Uterus (tissue), 4 donors: ENCODE measurements around the gene ATP2C2. TPM values are rescaled to one million over a fixed set of nuclear protein-coding genes. Genes with fewer than 3 reads are reported as not detected.

Experiments used
- DNase-seq, 2 donors: peaks; one replicate each; pipeline ENCODE4 v3.0.0-alpha.2; 2019 to 2020
- H3K27ac ChIP-seq, 2 donors: fragments of 200-600 bp; sonication (generic); 1 replicate in 1 of 2; 2 replicates in 1 of 2; pipeline ENCODE4 v1.5.1; 2016 to 2018
- H3K27me3 ChIP-seq, 2 donors: fragments of 200-600 bp; sonication (generic); one replicate each; pipeline ENCODE4 v1.5.1; 2018 to 2019; ENCODE audit warnings: control low read depth in 1 of 2
- H3K36me3 ChIP-seq, 2 donors: fragments of 200-600 bp; sonication (generic); one replicate each; pipeline ENCODE4 v1.5.1; 2019; ENCODE audit warnings: control low read depth in 1 of 2
- H3K4me1 ChIP-seq, 2 donors: fragments of 200-600 bp; sonication (generic); one replicate each; pipeline ENCODE4 v1.5.1; 2018 to 2019; ENCODE audit warnings: control low read depth in 1 of 2
- H3K4me3 ChIP-seq, 2 donors: fragments of 200-600 bp; sonication (generic); 1 replicate in 1 of 2; 2 replicates in 1 of 2; pipeline ENCODE4 v1.5.1; 2018 to 2019; ENCODE audit warnings: mild to moderate bottlenecking in 1 of 2
- H3K9me3 ChIP-seq, 2 donors: fragments of 200-600 bp; sonication (generic); one replicate each; pipeline ENCODE4 v1.5.1; 2019; ENCODE audit warnings: control low read depth in 1 of 2
- CTCF ChIP-seq, 4 experiments: fragments of 200-600 bp in 2 of 4; fragments of 450-650 bp in 2 of 4; sonication (generic) in 2 of 4; IDR thresholded peaks; one replicate each; pipeline ENCODE4 v1.5.1; 2016 to 2019; ENCODE audit warnings: antibody characterized with exemption in 4 of 4, mild to moderate bottlenecking in 2 of 4, moderate library complexity in 1 of 4
- POLR2A ChIP-seq, 2 donors: fragments of 450-650 bp; IDR thresholded peaks; one replicate each; pipeline ENCODE4 v1.6.1; 2016; ENCODE audit warnings: antibody characterized with exemption in 2 of 2, mild to moderate bottlenecking in 1 of 2, moderate library complexity in 1 of 2
- intact Hi-C: fragments of 100-400 bp; cut with DNase I; formaldehyde crosslinking; loops from one replicate; pipeline ENCODE4 v1.15.1; 2023; ENCODE audit warnings: low total_unique reads
- total RNA-seq, 4 donors: library from RNA; depleted of rRNA in 3 of 4; stranded (reverse); fragments of >200 nt in 3 of 4; gene quantifications; one replicate each; pipeline versions ENCODE4 v1.1.0 to v1.2.4, GENCODE V29; 2014 to 2023
- donor health status: DM: yes; HTN: yes; CAD: no.

Gene ATP2C2
- total RNA-seq, 4 donors from 2014 or later, result 0.51 to 1.8 (median 0.84) TPM

GRCh38 chr16:84356591-84357116, 11.7 kb upstream of the ATP2C2 start:
- no peak overlapping the region for H3K27ac ChIP-seq

GRCh38 chr16:84357191-84357651, 11.1 kb upstream of the ATP2C2 start:
- H3K4me3 ChIP-seq, result no peak overlapping the region
- no peaks in the 10 kb centered on the region for H3K27me3 ChIP-seq
- intact Hi-C loops, result no loop called here
- TF ChIP-seq POLR2A (IDR thresholded peaks at IDR 0.05) (no peak), CTCF (IDR thresholded peaks at IDR 0.05) (no peak)
- no peaks in the 10 kb centered on the region for H3K36me3 ChIP-seq
- no peak overlapping the region for H3K27ac ChIP-seq
- H3K4me1 ChIP-seq, result no peaks in the 10 kb centered on the region
- no peaks in the 10 kb centered on the region for H3K9me3 ChIP-seq
- no peak for DNase-seq

More at GRCh38 chr16:84356591-84357116, 11.7 kb upstream of the ATP2C2 start:
- no peak overlapping the region for H3K4me3 ChIP-seq
- no peak for DNase-seq
- no peaks in the 10 kb centered on the region for H3K9me3 ChIP-seq
- TF ChIP-seq POLR2A (IDR thresholded peaks at IDR 0.05), result no peak
- no peak for TF ChIP-seq CTCF (IDR thresholded peaks at IDR 0.05)
- H3K36me3 ChIP-seq, result no peaks in the 10 kb centered on the region
- no peaks in the 10 kb centered on the region for H3K4me1 ChIP-seq
- intact Hi-C loops, result no loop called here
- H3K27me3 ChIP-seq, result no peaks in the 10 kb centered on the region

DNA sequence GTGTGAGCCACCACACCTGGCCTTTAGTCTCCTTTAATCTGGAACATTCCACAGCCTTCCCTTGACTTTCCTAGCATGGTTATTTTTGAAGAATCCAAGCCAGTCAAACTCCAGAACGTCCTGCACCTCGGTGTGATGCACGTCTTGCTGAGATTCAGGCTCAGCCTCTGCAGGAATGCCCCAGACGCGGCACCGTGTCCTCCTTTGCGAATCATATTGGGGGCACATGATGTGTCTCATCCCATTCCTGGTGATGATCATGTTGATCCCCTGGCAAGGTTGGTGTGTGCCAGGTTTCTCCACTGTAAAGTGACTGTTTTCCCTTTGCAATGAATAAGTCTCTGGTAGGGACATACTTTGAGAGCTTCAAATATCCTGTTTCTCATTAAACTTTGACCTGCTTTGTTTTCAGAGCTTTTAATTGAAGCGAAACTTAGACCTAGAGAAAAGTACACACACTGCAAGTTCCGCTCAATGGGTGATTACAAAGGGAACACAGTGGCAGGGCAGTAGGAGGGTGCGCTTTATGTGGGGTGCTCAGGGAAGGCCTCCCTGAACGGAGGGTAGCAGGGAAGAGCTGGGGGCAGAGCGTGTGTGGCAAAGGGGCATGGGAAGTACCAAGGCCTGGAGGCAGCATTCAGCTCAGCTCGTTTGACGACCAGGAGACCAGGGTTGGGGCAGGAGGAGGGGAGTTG, 9.6 kb upstream of the ATP2C2 start:
- Histone ChIP-seq H3K36me3 (no peaks in the 10 kb centered on the region), H3K9me3 (no peaks in the 10 kb centered on the region), H3K4me1 (no peaks in the 10 kb centered on the region), H3K27me3 (no peaks in the 10 kb centered on the region), H3K4me3 (no peak overlapping the region), H3K27ac (no peak overlapping the region)
- TF ChIP-seq POLR2A (IDR thresholded peaks at IDR 0.05) (no peak), CTCF (IDR thresholded peaks at IDR 0.05) (no peak)
- DNase-seq, result no peak
- intact Hi-C loops, result no loop called here

DNA sequence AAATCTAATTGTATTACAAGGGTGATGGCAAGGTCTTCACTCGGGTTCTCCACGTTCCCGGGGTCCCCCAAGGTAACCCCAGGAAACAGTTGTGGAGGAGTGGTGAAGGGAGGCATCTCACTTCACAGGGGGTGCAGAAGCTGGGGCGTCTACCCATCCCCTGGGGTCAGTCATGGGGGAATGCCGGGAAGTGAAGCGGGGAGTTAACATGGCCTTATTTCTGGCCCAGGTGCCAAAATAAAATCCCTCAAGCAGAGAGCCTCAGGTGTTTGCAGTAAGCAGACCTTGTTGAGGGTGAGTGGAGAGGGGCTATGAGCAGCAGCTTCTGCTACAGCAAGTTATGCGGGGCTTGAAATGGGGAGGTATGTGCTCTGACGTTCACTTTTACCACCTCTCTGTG, 9.0 kb upstream of the ATP2C2 start:
- H3K9me3 ChIP-seq, result no peaks in the 10 kb centered on the region
- no peaks in the 10 kb centered on the region for H3K27me3 ChIP-seq
- no peaks in the 10 kb centered on the region for H3K36me3 ChIP-seq
- no peak overlapping the region for H3K4me3 ChIP-seq
- H3K4me1 ChIP-seq, result no peaks in the 10 kb centered on the region
- no peak overlapping the region for H3K27ac ChIP-seq
- TF ChIP-seq CTCF (IDR thresholded peaks at IDR 0.05) (no peak), POLR2A (IDR thresholded peaks at IDR 0.05) (no peak)
- intact Hi-C loops, result no loop called here
- no peak for DNase-seq

- no peaks in the 10 kb centered on the region for H3K4me1 ChIP-seq
- TF ChIP-seq POLR2A (IDR thresholded peaks at IDR 0.05) (no peak), CTCF (IDR thresholded peaks at IDR 0.05) (no peak)
- intact Hi-C loops, result no loop called here
- H3K27ac ChIP-seq, result no peak overlapping the region
- H3K36me3 ChIP-seq, result no peaks in the 10 kb centered on the region
- DNase-seq, result no peak
- no peaks in the 10 kb centered on the region for H3K27me3 ChIP-seq
- no peak overlapping the region for H3K4me3 ChIP-seq
- no peaks in the 10 kb centered on the region for H3K9me3 ChIP-seq
Measured at GRCh38 chr16:84360170-84360569, 8.2 kb upstream of the ATP2C2 start.
